Smooth muscle cell (in vitro differentiated cells): ENCODE results near the gene DIP2C. TPM values are rescaled to one million over a fixed set of nuclear protein-coding genes. Genes with fewer than 3 reads are reported as not detected.

Source experiments
- DNase-seq: peaks from one replicate; lab custom pipeline; 2025; ENCODE audit not compliant: unreplicated experiment; lab: John Stamatoyannopoulos, UW
- H2AFZ ChIP-seq: fragments of 200-600 bp; sonication (generic); 2 replicates; pipeline ENCODE4 v1.6.0; 2016; ENCODE audit warnings: antibody characterized with exemption, low read depth, mild to moderate bottlenecking
- H3F3A ChIP-seq: fragments of 200-600 bp; sonication (generic); 2 replicates; pipeline ENCODE4 v1.6.0; 2017; ENCODE audit warnings: antibody characterized with exemption, low read depth
- H3K27ac ChIP-seq: fragments of 200-600 bp; sonication (generic); 2 replicates; pipeline ENCODE4 v1.5.1; 2016; ENCODE audit warnings: low read depth, mild to moderate bottlenecking
- H3K27me3 ChIP-seq: fragments of 200-600 bp; sonication (generic); 2 replicates; pipeline ENCODE4 v1.6.1; 2016; ENCODE audit warnings: low read depth, mild to moderate bottlenecking
- H3K36me3 ChIP-seq: fragments of 200-600 bp; sonication (generic); 2 replicates; pipeline ENCODE4 v1.5.1; 2016; ENCODE audit warnings: low read depth
- H3K4me1 ChIP-seq: fragments of 200-600 bp; sonication (generic); 2 replicates; pipeline ENCODE4 v1.5.1; 2016; ENCODE audit warnings: low read depth
- H3K4me2 ChIP-seq: fragments of 200-600 bp; sonication (generic); 2 replicates; pipeline ENCODE4 v1.6.0; 2016; ENCODE audit warnings: mild to moderate bottlenecking
- H3K4me3 ChIP-seq: fragments of 200-600 bp; sonication (generic); 2 replicates; pipeline ENCODE4 v1.5.1; 2016; ENCODE audit warnings: mild to moderate bottlenecking
- H3K79me2 ChIP-seq: fragments of 200-600 bp; sonication (generic); 2 replicates; pipeline ENCODE4 v1.6.0; 2016; ENCODE audit warnings: low read depth, mild to moderate bottlenecking
- H3K9ac ChIP-seq: fragments of 200-600 bp; sonication (generic); 2 replicates; pipeline ENCODE4 v1.6.0; 2016; ENCODE audit warnings: low read depth
- H3K9me3 ChIP-seq: fragments of 200-600 bp; sonication (generic); replicated peaks from 2 replicates; pipeline ENCODE4 v1.5.1; 2016; ENCODE audit warnings: low read depth
- H4K20me1 ChIP-seq: fragments of 200-600 bp; sonication (generic); 2 replicates; pipeline ENCODE4 v1.6.0; 2016; ENCODE audit warnings: low read depth
- WGBS: methylation state at CpG from one replicate; pipeline ENCODE4 v1.1.7; 2016; ENCODE audit warnings: low lambda C conversion rate; 5-methylcytosine and 5-hydroxymethylcytosine counted together
- polyA plus RNA-seq: library from polyadenylated mRNA; unstranded; fragments of >200 nt; fragmentation: Nextera tagmentation; extraction: Ambion mirVana; gene quantifications from 2 replicates; pipeline ENCODE4 v1.2.1, GENCODE V29; 2016
- total RNA-seq: library from RNA; depleted of rRNA; stranded (reverse); fragments of >200 nt; gene quantifications from 2 replicates; pipeline ENCODE4 v1.2.3, GENCODE V29; 2014
- TF ChIP-seq, protein P1 (sequence below): fragments of 200-600 bp; sonication (generic); IDR thresholded peaks from 2 replicates; pipeline ENCODE4 v1.5.1; 2017; ENCODE audit warnings: borderline replicate concordance, mild to moderate bottlenecking, antibody characterized with exemption; ENCODE audit not compliant: insufficient read depth, poor library complexity, severe bottlenecking

Gene DIP2C
- total and polyA plus RNA-seq, 2 experiments from 2014 or later = 14.9 to 15.3 TPM

DNA sequence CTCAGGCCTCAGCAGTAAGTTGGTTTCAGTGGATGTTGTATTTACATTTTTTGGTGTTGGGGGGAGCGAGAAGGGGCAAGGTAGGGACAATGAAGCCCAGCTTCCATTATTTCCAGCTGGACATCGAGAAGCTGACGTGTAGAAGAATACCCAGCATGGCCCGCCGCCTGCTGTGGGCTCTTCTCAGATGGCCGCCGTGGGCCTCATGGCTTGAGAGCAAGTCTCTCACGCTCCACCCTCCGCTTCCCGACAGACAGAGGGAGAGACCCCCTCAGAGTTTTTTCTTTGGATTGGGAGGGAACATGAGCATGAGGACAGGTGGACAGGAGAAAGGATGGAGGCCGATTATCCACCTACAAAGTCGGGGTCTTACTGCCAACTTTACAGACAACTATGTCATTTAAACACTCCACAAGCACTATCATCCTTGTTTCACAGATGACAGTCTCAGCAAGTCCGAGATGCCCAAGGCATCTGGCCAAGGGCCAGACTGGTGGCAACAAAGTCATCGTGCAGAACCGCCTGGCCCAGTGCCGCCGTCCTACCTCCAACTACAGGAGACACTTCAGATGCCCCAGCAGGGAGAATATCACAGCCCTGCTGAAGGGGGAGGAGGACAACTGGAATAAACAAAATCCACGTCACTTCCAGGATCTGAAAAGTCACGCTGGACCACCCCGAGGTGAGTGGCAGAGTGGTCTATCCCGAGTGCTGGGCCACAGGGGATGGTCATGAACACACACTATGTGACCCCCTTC, 195.9 kb downstream of the DIP2C start:
- peaks cover 95% of the 10 kb centered on the region for H4K20me1 ChIP-seq
- H3K79me2 ChIP-seq = peaks cover 59% of the 10 kb centered on the region
- TF ChIP-seq, protein P1, sequence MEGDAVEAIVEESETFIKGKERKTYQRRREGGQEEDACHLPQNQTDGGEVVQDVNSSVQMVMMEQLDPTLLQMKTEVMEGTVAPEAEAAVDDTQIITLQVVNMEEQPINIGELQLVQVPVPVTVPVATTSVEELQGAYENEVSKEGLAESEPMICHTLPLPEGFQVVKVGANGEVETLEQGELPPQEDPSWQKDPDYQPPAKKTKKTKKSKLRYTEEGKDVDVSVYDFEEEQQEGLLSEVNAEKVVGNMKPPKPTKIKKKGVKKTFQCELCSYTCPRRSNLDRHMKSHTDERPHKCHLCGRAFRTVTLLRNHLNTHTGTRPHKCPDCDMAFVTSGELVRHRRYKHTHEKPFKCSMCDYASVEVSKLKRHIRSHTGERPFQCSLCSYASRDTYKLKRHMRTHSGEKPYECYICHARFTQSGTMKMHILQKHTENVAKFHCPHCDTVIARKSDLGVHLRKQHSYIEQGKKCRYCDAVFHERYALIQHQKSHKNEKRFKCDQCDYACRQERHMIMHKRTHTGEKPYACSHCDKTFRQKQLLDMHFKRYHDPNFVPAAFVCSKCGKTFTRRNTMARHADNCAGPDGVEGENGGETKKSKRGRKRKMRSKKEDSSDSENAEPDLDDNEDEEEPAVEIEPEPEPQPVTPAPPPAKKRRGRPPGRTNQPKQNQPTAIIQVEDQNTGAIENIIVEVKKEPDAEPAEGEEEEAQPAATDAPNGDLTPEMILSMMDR = no peak
- H3K27ac ChIP-seq = no peak overlapping the region
- WGBS = 96% methylated on average over 21 of the region's 21 CpGs
- no peaks in the 10 kb centered on the region for H3K27me3 ChIP-seq
- no peak overlapping the region for H3K4me3 ChIP-seq
- no peaks in the 10 kb centered on the region for H3K9me3 ChIP-seq
- DNase-seq = no peak
- no peaks in the 10 kb centered on the region for H3F3A ChIP-seq
- no peak overlapping the region for H2AFZ ChIP-seq
- no peak overlapping the region for H3K9ac ChIP-seq
- peaks cover 18% of the 10 kb centered on the region for H3K4me1 ChIP-seq
- H3K36me3 ChIP-seq = no peaks in the 10 kb centered on the region
- no peak overlapping the region for H3K4me2 ChIP-seq

DNA sequence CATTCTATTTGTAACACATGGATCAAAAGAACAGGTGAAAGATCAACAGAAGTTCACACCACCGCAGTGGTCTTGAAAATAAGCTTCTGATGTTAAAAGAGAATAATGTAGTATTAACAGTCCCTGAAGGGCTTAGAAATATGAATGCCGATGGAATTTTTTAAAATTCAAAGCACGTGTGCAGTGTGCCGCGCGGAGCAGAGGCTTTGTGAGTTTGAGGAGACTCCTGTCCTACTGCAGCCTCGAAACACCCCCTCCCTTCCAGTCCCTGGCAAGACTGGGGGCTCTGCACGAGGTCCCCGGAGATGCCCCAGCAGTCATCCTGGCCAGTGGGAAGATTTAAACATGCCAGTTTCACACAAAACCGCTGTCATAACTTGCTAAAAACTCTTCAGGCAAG, 196.6 kb downstream of the DIP2C start:
- Histone ChIP-seq H3K9me3 (no peaks in the 10 kb centered on the region), H3F3A (no peaks in the 10 kb centered on the region), H3K4me3 (no peak overlapping the region), H3K79me2 (peaks cover 66% of the 10 kb centered on the region), H2AFZ (no peak overlapping the region), H3K4me1 (peaks cover 18% of the 10 kb centered on the region), H3K36me3 (no peaks in the 10 kb centered on the region), H3K27ac (no peak overlapping the region), H3K27me3 (no peaks in the 10 kb centered on the region), H3K4me2 (no peak overlapping the region), H4K20me1 (peaks cover 95% of the 10 kb centered on the region), H3K9ac (no peak overlapping the region)
- TF ChIP-seq, protein P1 = no peak
- WGBS = 95% methylated on average over 10 of the region's 10 CpGs
- no peak for DNase-seq

DNA sequence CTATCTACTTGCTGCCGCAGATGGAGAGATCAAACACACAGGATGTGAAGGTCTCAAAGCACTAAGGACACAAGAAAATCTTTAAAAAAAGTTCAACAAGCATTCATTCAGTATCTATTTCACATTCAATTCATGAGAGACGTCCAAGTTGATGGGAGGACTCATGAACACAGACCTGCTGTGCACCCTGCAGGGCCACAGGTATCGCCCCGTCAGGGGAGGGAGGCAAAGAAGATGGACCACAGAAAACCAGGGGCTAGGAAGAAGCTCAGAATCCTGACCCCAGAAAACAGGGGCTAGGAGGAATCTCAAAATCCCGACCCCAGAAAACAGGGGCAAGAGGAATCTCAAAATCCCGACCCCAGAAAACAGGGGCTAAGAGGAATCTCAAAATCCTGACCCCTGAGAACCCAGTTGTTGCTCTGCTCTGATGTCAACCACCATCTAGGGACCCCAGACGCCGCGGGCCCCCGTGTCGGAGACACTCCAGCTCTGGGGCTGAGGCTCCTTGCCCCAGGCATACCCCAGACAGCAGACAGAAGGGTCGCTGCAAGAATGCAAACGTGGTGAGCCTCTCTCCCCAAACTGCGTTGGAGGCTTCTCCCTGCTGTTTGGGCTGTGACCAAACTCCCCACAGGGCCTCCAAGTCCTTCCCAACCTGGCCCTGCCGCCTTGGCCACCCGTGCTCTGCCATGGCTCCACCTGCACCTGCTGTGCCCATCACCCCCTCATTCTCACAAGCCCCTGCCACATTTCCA, 197.6 kb downstream of the DIP2C start:
- H4K20me1 ChIP-seq = peaks cover 95% of the 10 kb centered on the region
- H3K79me2 ChIP-seq = peaks cover 76% of the 10 kb centered on the region
- WGBS = 90% methylated on average over 16 of the region's 16 CpGs
- no peak overlapping the region for H3K4me3 ChIP-seq
- no peaks in the 10 kb centered on the region for H3F3A ChIP-seq
- H2AFZ ChIP-seq = no peak overlapping the region
- H3K36me3 ChIP-seq = no peaks in the 10 kb centered on the region
- no peaks in the 10 kb centered on the region for H3K9me3 ChIP-seq
- H3K4me2 ChIP-seq = peak overlapping the region; percentile 69
- no peaks in the 10 kb centered on the region for H3K27me3 ChIP-seq
- TF ChIP-seq, protein P1 = no peak
- no peak overlapping the region for H3K9ac ChIP-seq
- DNase-seq = no peak
- H3K4me1 ChIP-seq = peaks cover 18% of the 10 kb centered on the region
- peak overlapping the region; percentile 53 for H3K27ac ChIP-seq
